NCI-H2196 (cell line): ENCODE measurements around the gene WFDC6.

Source experiments
- DNase-seq: peaks from one replicate; lab custom pipeline; 2025; ENCODE audit not compliant: unreplicated experiment; lab: John Stamatoyannopoulos, UW

WFDC6 gene

DNA sequence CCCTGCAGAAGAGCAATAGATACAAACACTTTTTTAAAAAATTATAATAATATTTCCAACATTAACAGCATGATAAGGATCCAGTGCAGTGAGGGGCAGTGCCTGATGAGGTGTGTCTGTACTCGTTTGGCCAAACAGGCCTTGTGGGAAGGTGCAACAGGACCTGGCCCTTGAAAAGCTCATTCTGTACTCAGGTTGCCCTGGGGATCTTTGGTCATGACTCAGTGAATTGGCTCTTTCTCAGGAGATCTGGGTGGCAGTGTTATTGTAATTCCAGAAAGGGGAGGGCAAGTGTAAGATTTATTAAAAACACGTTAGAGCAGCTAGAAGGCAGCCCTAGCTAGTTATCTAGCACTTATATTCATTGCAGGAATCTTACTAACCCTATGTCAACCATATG lies 21.0 kb downstream of the WFDC6 start:
- DNase-seq = no peak

DNA sequence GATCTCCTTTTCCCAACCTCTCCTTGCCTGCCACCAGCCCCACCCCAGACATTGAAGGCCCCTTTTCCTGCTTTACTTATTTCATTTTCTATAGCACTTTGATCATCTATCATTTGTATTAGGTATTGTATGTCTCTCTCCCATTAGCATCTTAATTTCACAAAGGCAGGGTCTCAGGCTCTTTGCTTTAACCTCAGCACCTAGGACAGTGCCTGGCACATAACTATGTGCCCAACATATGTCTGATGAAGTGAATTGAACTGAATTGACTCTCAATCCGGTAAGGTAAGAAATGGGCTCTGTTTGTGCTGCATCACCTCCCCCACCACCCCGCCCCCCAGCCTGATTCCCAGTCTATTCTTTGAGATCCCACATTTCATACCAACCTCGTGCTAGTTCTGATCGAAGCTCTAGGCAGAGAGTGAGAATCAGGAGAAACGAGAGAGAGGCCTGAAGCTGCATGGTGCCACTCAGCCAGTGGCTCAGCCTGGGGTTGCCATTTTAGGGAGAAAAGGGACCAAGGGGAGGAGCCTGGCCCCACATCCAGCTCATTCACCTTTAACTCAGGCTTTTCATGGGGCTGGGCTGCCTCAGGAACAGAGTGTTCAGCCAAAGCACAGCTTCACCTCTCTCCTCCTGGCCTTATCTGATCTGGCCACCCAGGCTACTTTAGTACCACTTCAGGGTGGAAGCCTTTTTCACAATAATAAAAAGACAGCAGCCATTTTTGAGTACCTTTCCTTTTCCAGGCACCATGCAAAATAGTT lies 24.0 kb downstream of the WFDC6 start, which contains the start of gene SPINT3:
SPINT3 (minus strand) TSS at position 476 of the 767 bp plus-strand sequence; CDS start at position 462, 14 bp downstream.
- no peak for DNase-seq

DNA sequence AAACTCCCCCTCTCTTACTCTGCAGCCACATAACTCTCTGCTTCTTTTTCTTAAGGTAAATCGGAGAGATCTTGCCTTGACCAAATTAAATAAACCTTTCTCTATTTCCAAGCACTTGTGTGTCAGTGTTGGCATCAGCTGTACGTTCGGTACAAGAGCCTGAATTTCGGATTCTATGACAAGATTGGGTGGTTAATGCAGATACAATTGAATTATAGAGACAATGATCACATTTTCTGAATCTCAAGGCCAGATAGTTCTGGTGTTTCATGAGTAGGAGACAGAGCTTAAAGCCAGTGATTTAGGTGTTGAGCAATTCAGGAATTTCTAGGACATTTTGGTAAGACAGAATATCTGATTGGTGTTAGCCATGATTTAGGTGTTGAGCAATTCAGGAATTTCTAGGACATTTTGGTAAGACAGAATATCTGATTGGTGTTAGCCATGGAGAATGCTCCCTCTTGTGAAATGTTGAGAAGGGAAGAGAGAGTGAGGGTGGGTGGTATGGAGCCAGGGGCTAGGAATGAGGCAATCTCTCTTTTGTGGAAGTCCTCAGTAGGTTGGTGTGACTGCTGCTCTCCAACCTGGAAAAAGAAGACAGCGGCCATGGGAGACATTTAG lies 28.9 kb downstream of the WFDC6 start:
- no peak for DNase-seq

DNA sequence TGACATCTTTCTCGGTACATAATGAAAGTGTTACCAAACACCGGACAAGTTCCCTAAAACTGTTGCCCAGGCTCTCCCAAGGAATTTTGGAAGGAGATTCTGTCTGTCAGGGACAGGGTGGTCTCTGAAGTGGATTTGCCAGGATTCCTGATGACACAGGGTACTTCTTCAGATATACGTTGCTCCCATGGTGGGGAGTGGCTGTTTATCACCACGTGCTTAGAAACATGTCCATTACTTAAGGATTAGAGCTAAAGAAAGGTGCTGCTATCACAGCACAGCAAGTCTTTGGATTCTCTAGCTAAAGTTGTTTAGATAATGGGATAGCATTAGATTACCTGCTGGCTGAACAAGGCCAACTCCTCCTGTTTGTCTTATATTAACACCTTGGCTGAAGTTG lies 30.2 kb downstream of the WFDC6 start:
- no peak for DNase-seq

DNA sequence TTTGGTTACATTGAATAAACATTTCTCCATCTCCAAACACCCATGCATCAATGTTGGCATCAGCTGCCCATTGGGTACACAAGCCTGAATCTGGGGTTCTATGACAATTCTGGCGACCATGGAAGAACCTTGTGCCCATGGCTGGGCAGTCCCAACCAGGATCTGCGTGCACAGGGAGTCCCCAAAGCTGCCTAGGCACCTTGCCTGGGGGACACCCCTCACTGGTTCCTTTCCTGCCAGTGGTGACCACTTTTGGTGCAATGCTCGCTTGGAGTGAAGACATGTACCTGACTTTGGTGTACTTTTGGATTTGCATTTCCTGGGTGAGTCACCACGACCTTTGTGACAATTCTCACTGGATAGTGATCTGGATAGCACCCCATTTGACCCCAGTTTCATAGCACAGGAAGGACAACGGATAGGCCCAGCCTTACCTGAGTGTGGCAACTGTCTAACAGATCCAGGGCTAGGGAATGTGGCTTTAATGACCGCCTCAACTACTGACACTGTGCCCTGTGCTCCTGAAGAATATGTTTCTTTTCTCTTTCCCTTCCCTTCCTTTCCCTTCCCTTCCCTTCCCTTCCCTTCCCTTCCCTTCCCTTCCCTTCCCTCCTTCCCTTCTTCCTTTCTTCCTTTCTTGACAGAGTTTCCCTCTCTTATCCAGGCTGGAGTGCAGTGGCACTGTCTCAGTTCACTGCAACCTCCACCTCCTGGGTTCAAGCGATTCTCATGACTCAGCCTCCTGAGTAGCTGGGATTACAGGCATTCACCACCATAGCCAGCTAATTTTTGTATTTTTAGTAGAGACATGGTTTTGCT lies 31.0 kb downstream of the WFDC6 start:
- DNase-seq = no peak

DNA sequence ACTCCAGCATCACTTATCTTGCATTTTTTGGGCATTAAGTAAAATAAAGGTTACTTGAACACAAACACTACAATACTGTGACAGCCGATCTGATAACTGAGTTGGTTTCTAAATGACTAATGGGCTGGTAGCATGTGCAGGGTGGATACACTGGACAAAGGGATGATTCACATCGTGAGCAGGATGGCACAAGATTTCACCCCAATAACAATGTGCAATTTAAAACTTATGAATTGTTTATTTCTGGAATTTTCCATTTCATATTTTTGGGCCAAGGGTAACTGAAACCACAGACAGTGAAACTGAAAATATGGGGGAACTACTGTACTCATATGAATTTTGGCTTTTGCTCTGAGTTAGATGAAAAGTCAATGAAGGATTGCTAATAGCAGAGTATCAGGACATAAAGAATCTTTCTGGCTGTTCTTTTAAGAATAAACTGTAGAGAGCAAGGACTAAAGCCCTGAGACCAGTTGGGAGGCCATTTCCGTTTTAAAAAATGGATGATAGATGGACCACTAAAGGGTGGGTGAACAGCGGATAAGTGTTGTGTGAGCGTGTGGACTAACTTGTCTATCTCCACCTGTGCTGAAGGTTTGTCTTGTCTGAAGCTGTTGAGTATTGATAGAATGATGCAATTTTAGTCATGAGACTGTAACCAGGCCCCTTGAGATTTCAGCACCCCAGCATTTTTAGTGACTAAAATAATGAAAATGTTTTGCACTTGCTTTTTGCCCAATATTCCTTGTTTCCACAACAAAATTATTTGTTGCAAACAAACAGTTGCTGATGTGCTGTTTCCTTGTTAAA lies 32.1 kb downstream of the WFDC6 start:
- no peak for DNase-seq

DNA sequence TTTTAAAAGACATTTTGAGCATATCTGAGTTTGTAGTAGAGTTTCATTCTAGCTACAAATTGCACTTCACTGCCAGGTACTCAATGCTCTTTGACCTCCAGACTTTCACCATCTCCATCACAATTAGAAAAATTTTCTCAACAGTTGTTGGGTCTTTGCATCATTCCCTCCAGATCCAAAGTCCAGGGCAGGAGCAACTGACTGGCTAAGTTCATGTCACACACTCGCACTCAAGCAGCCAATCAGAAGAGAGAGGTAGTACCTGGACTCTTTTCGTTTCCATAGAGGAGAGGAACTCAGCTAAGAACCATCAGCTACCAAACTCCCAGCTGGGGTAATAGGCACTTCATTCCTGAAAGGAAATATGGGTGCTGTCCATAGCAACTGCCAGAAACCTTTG lies 32.9 kb downstream of the WFDC6 start:
- DNase-seq = no peak

DNA sequence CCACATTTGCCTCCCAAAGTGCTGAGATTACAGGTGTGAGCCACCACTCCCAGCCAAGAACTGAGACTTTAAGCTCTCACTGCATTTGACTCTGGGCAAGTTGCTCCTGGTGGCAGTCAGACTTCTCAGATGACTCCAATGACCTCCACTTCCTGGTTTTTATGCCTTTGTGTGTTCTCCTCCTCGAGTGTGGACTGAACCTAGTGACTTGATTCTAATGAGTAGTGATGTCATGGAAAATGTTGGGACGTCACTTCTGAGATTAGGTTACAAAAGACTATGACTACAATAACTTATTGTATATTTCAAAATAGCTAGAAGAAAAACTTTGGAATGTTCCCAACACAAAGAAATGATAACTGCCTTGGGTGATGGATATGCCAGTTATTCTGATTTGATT lies 35.9 kb downstream of the WFDC6 start:
- DNase-seq = no peak

DNA sequence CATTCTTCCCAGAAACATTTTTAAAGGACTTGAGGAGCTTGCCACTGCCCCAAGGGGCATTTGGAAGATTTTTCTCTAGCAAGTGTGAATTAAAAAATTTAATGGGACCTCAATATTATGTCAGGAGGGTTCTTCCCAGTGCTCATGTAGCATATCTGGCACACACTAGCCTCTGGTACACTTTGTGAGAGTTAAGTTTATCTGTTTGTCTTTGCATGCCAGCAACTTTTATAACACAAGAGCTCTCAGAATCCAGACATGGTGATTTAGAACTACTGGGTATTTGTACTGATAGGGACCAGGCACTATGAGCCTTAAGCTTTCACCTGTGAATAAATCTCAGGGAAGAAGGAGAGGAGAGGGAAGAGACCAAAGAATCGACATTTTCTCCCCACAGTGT lies 36.7 kb downstream of the WFDC6 start:
- no peak for DNase-seq

DNA sequence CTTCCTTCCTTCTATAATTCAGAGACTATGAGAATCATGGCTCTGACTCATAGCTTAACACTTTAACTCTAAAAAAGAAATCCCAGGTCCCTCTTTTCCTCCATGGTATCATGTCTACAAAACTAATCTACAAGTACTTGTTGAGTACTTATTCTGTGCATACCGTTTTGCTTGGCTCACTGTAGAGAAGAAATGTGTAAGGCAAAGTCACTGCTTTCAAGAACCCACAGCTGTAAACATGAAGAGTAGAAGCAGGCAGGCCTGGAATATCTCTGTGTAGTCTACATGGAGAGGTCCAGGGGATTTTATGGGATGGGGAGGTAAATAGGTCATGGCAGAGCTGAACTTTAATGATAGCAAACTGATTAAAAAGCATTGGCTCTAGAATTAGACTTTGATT lies 37.7 kb downstream of the WFDC6 start:
- DNase-seq = no peak

DNA sequence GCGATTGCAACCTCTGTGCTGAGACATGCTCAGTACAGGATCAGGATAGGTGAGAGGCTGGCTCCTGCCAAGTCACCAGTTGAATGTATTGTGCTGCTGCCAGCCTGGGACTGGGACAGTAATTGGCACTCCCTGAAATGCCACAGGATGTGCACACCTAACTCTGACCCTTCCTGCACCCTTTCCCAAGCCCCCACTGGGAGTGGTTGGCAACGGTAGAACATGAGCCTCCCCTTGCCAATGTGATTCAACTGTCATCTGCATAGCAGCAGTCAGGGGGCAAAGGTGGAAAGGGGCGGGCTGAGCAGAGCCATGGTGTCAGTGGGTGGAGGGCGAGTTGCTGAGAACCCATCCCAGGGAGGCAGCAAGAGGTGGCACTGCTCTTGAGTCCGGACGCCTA lies 39.3 kb downstream of the WFDC6 start:
- DNase-seq = no peak

DNA sequence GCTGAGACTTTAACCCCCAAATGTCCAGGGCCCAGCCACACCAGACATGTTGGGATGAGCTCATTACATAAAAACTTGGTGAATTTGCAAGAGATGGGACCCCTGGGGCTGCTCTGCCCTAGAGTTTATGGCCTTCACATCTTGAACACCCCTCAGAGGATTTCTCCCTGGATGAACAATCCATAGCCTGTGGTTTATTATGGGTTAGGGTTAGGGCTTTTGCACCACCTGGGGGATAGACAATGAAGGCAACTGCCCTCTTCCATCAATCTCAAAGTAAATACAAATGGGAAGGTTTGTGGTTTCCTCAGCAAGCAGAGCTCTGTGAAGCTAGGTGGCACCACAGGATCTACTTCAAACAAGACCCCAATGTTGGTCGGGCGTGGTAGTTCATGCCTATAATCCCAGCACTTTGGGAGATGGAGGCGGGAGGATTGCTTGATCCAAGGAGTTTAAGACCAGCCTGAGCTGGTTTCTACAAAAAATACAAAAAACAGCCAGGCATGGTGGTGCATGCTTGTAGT lies 41.2 kb downstream of the WFDC6 start:
- DNase-seq = no peak

DNA sequence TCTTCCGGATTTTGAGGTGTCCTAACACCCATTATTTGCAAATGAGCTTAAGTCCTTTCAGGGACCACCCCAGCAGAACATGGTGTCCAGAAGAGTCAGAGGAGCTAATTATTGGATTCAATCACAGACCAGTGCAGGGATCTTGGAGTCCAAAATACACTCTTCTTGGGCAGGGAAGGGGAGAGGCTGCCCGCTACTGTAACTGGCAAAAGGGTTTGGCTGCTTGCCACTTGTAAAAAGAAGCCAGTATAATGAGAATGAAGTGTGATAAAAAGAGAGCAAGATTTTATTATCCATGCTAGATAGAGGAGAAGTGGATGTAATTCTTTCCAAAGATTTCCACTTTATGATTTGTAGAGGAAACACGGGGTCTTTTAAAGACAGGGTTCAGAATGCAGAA lies 43.1 kb downstream of the WFDC6 start:
- DNase-seq = no peak

DNA sequence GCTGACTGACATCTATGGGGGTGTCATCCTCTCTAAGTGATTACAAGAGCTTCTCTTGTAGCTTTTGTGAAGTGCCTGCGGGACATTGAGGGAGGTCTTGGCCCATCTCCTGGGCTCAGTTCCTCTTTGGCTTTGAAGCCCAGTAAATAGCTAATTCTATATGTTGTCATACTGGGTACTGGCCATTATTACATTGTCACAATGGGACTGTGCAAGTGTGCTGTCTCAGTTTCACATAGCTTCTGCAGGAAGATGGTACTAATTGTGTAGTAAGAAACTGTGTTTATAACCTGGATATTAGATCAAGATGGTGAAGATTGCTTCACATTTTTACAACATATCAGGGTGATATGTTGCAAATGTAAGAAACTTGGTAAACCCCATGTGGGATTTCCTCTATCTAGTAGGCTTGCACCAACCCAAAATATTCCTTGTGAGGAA lies 43.8 kb downstream of the WFDC6 start:
- DNase-seq = no peak

DNA sequence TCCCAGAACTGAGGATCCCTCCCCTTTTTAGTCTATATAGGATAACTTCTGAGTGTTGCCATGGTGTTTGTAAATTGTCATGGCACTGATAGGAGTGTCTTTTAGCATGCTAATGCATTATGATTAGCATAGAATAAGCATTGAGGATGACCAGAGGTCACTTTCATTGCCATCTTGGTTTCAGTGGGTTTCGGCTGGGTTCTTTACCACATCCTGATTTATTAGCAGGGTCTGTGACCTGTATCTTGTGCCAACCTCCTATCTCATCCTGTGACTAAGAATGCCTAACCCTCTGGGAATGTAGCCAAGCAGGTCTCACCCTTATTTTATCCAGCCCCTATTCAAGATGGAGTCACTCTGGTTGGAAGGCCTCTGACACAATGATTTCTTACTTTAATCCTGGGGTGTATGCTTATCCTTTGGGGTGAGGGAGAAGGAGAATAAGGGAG lies 50.2 kb downstream of the WFDC6 start:
- no peak for DNase-seq

DNA sequence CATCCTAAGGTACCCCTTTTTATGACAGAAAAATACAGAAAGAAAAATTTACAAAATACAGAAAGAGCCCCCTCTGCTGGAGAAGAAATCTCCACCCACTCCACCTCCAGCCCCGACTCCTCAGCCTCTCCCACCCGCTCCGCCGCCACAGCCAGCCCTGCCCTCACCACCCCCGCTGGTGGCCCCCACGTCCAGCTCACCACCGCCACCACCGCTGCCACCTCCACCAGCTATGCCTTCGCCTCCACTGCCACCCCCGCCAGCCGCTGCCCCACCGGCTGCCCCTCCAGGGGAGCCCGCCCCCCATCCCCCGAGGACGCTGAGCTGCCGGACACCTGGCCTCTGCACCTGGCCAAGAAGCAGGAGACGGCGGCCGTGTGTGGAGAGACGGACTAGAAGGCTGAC lies 52.0 kb downstream of the WFDC6 start:
- DNase-seq = no peak

DNA sequence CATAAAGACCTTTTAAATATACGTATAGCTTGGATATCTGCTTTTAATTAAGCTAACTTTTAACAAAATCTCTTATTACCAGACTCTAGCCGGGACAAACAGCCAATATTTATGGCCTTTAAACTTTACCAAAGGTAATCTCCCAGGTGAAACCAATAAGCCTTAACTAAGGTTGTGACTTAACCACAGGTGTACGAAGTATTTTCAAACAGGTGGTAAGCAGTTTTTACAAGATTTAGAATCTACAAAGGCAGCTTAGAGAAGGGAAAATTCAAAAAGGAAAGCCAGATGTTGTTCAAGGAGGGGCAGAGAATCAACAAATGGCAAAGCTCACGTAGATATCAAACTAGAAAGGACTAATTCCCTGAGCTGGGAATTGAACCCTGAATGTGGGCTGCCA lies 53.9 kb downstream of the WFDC6 start:
- DNase-seq = no peak

DNA sequence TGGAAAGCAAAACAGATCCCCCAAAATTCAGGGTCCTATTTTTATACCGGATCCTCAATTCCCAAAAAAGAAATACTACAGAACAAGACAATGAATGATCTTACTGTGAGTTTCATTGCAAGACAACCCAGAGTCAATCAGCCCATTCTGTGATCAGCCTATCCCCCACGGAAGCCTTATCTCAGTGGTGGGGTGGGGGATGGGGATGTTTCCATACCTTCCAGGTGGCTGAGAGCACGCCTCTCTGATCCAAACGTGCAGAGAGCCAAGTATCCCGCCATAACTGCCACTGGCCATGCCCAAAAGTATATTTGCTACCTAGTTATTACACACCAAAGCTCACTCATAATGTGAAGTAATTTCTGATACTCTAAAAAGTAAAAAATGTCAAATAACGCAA lies 54.6 kb downstream of the WFDC6 start:
- DNase-seq = no peak
